Loucy (cell line): ENCODE data around the gene PSMC3IP.

ENCODE experiments used
- H2AFZ ChIP-seq: fragments of 200-600 bp; sonication (generic); 2 replicates; pipeline ENCODE4 v1.6.0; 2016; ENCODE audit warnings: antibody characterized with exemption, mild to moderate bottlenecking, low read length, moderate library complexity
- H3F3A ChIP-seq: fragments of 200-600 bp; 2 replicates; pipeline ENCODE4 v1.6.0; 2016; ENCODE audit warnings: antibody characterized with exemption, low read depth, mild to moderate bottlenecking
- H3K27me3 ChIP-seq: fragments of 200-600 bp; sonication (generic); 2 replicates; pipeline ENCODE4 v1.6.1; 2014; ENCODE audit warnings: low read length, mild to moderate bottlenecking; ENCODE audit not compliant: insufficient read depth, poor library complexity, severe bottlenecking
- H3K36me3 ChIP-seq: fragments of 200-600 bp; sonication (generic); 2 replicates; pipeline ENCODE4 v1.6.1; 2016; ENCODE audit warnings: low read length; ENCODE audit not compliant: insufficient read depth
- H3K4me1 ChIP-seq: fragments of 200-600 bp; sonication (generic); 2 replicates; pipeline ENCODE4 v1.5.1; 2014; ENCODE audit warnings: low read length, mild to moderate bottlenecking; ENCODE audit not compliant: insufficient read depth, poor library complexity, severe bottlenecking
- H3K4me2 ChIP-seq: fragments of 200-600 bp; sonication (generic); 2 replicates; pipeline ENCODE4 v1.6.0; 2014; ENCODE audit warnings: antibody characterized with exemption, low read length, low read depth, mild to moderate bottlenecking; ENCODE audit not compliant: poor library complexity, severe bottlenecking
- H3K4me3 ChIP-seq: fragments of 200-600 bp; sonication (generic); 2 replicates; pipeline ENCODE4 v1.5.1; 2014; ENCODE audit warnings: low read length, mild to moderate bottlenecking, mixed read lengths; ENCODE audit not compliant: poor library complexity, severe bottlenecking
- H3K79me2 ChIP-seq: fragments of 200-600 bp; sonication (generic); 2 replicates; pipeline ENCODE4 v1.6.1; 2014; ENCODE audit warnings: low read length; ENCODE audit not compliant: insufficient read depth
- H3K9ac ChIP-seq: fragments of 200-600 bp; sonication (generic); 2 replicates; pipeline ENCODE4 v1.6.0; 2014; ENCODE audit warnings: mild to moderate bottlenecking, low read depth, low read length, moderate library complexity; ENCODE audit not compliant: poor library complexity, severe bottlenecking
- H3K9me2 ChIP-seq: fragments of 200-600 bp; sonication (generic); replicated peaks from 2 replicates; pipeline ENCODE4 v1.6.1; 2016; ENCODE audit warnings: low read depth, low read length, mixed read lengths
- H3K9me3 ChIP-seq: fragments of 200-600 bp; sonication (generic); 2 replicates; pipeline ENCODE4 v1.6.1; 2014; ENCODE audit warnings: mild to moderate bottlenecking, antibody characterized with exemption, low read length, low read depth; ENCODE audit not compliant: insufficient read depth
- H4K20me1 ChIP-seq: fragments of 200-600 bp; sonication (generic); 2 replicates; pipeline ENCODE4 v1.6.0; 2014; ENCODE audit warnings: antibody characterized with exemption, low read length, mild to moderate bottlenecking; ENCODE audit not compliant: insufficient read depth, poor library complexity, severe bottlenecking
- EZH2phosphoT487 ChIP-seq: fragments of 200-600 bp; IDR thresholded peaks from 2 replicates; pipeline ENCODE4 v1.6.1; 2018; ENCODE audit warnings: antibody characterized with exemption, mild to moderate bottlenecking, moderate library complexity, borderline replicate concordance
- TF ChIP-seq, protein P1 (sequence below): fragments of 200-600 bp; sonication (generic); conservative IDR thresholded peaks from 2 replicates; pipeline ENCODE4 v1.5.1; 2014; ENCODE audit warnings: mild to moderate bottlenecking, antibody characterized with exemption, low read length

Gene PSMC3IP

DNA sequence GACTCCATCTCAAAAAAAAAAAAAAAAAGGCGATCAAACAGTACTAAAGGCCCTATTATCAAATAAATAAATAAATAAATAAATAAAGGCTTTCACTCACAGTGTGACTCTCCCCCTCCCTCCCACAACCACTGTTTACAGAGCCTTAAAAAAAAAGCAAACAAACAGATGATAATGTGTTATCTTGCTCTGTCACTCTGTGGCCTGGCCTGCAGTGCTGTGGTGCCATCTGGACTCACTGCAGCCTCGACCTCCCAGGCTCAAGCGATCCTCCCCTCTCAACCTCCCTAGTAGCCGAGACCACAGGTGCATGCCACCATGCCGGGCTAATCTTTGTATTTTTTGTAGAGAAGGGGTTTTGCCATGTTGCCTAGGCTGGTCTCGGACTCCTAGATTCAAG, 49.6 kb downstream of the PSMC3IP start:
- Histone ChIP-seq H4K20me1 (no peaks in the 10 kb centered on the region), H3K9me3 (no peaks in the 10 kb centered on the region), H3K4me1 (peaks cover 30% of the 10 kb centered on the region), H3F3A (peaks cover 17% of the 10 kb centered on the region), H3K79me2 (no peaks in the 10 kb centered on the region), H3K9me2 (no peaks in the 10 kb centered on the region), H2AFZ (no peak overlapping the region), H3K9ac (no peak overlapping the region), H3K27me3 (no peaks in the 10 kb centered on the region), H3K4me3 (no peak overlapping the region), H3K36me3 (no peaks in the 10 kb centered on the region), H3K4me2 (no peak overlapping the region)
- no peak for TF ChIP-seq EZH2phosphoT487
- TF ChIP-seq, protein P1, sequence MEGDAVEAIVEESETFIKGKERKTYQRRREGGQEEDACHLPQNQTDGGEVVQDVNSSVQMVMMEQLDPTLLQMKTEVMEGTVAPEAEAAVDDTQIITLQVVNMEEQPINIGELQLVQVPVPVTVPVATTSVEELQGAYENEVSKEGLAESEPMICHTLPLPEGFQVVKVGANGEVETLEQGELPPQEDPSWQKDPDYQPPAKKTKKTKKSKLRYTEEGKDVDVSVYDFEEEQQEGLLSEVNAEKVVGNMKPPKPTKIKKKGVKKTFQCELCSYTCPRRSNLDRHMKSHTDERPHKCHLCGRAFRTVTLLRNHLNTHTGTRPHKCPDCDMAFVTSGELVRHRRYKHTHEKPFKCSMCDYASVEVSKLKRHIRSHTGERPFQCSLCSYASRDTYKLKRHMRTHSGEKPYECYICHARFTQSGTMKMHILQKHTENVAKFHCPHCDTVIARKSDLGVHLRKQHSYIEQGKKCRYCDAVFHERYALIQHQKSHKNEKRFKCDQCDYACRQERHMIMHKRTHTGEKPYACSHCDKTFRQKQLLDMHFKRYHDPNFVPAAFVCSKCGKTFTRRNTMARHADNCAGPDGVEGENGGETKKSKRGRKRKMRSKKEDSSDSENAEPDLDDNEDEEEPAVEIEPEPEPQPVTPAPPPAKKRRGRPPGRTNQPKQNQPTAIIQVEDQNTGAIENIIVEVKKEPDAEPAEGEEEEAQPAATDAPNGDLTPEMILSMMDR, result no peak

DNA sequence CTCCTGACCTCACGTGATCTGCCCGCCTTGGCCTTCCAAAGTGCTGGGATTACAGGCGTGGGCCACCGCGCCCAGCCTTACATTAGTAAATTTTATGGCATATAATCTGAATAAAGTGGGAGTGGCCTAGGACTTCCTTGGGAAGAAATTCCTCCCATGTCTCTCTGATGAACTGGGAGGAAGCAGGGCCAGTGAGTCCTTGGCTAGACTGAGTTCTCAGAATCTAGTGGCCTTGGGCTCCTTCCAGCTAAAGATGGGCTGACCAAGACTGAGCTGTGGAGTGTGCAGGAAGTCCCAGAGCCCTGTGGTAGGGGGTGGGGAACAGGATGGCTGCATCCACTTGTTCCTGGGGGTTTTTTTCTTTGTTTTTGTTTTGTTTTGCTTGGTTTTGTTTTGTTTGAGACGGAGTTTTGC, 51.5 kb downstream of the PSMC3IP start:
- H3K36me3 ChIP-seq, result no peaks in the 10 kb centered on the region
- H3K9me3 ChIP-seq, result no peaks in the 10 kb centered on the region
- H3K79me2 ChIP-seq, result no peaks in the 10 kb centered on the region
- H3K9ac ChIP-seq, result no peak overlapping the region
- no peak overlapping the region for H3K4me3 ChIP-seq
- H3F3A ChIP-seq, result peaks cover 11% of the 10 kb centered on the region
- no peaks in the 10 kb centered on the region for H3K9me2 ChIP-seq
- no peak overlapping the region for H3K4me2 ChIP-seq
- TF ChIP-seq, protein P1, result no peak
- TF ChIP-seq EZH2phosphoT487, result no peak
- no peaks in the 10 kb centered on the region for H4K20me1 ChIP-seq
- peaks cover 22% of the 10 kb centered on the region for H3K4me1 ChIP-seq
- H3K27me3 ChIP-seq, result no peaks in the 10 kb centered on the region
- no peak overlapping the region for H2AFZ ChIP-seq

DNA sequence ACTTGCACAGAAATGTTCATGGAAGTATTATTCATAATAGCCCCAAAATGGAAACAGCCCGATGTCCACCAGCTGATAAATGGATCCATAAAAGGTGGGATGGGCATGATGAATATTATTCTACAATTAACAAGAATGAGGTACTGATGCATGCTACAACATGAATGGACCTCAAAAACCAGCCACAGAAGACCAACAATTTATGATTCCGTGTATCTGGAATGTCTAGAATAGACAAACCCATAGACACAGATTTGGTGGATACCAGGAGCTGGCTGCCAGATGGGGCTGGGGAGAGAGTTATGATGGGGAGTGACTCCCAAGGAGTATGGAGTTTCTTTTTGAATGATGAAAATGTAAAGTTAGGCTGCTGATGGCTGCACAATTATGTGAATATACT, 52.3 kb downstream of the PSMC3IP start:
- Histone ChIP-seq H3K9ac (no peak overlapping the region), H3F3A (peaks cover 3% of the 10 kb centered on the region; the same call in 1 of the 2 replicates), H3K36me3 (no peaks in the 10 kb centered on the region), H3K9me3 (no peaks in the 10 kb centered on the region), H2AFZ (no peak overlapping the region), H3K27me3 (no peaks in the 10 kb centered on the region), H3K9me2 (no peaks in the 10 kb centered on the region), H3K79me2 (no peaks in the 10 kb centered on the region), H3K4me2 (no peak overlapping the region), H4K20me1 (no peaks in the 10 kb centered on the region), H3K4me1 (peaks cover 17% of the 10 kb centered on the region), H3K4me3 (no peak overlapping the region)
- TF ChIP-seq, protein P1, result no peak
- no peak for TF ChIP-seq EZH2phosphoT487
